GM18909 (cell line): ENCODE measurements around the gene PNMA6A.
A peak's percentile ranks its signal among the peaks of the same experiment; 100 is the strongest.
"Not testable (repeated sequence)": the region's sequence is repeated elsewhere in the genome, so short reads cannot be mapped to it uniquely, and the experiment has no call there.

Source experiments
- ATAC-seq: cut with Tn5 transposase; IDR thresholded peaks from one replicate; pipeline ENCODE4 v1.9.1; 2021; ENCODE audit warnings: mild to moderate bottlenecking; ENCODE audit not compliant: unreplicated experiment, poor library complexity

PNMA6A gene

DNA sequence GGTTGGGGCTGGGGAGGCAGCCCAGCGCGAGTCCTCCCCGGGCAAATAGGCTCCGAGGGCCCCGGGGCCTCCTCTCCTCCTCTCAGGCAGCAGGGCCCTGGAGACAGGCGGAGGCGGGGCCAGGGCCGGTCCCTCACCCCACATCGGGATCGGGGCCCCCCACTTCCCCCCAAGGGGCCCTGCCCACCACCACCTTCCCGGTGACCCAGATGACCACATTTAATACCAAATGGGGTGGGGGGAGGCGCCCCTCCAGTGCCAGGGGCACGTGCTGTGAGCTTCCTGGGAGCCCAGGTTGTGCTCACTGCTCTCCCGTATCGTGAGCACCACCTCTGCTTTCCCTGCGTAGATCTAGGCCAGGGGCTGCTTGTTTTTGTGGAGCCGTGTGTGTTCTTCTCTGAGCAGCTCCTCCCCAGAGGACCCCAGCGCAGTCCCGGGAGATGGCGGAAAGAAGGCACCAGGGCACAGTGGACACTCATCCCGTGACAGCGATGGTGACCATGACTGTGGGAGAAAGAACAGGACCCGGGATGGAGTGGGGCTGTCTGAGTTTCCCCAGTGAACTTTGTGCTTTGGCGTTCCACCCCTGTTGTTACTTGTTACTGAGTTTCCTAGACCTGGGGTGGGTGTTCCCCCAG is 2.1 kb downstream of the PNMA6A start:
- no peak for ATAC-seq

DNA sequence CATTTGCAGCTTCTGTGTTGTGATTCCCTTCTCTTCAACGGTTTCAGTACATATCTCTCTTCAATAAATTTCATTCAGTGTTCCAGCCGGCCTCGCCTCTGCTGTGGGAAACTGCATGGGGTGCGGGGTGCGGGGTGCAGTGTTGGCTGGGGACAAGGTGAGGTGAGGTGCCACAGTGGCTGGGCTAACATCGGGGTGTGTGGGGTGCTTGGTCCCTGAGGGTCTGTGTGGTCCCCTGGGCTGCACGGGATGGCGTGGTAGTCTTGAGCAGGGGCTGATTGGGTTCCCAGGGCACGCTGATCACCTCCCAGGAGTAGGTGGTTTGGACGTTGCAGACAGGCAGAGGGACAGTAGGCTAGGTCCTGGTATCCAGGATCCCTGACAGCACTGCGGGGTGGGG is 2.7 kb downstream of the PNMA6A start:
- no peak for ATAC-seq

GRCh38 chrX:153075366-153075765 is 3.1 kb downstream of the PNMA6A start:
- no peak for ATAC-seq

DNA sequence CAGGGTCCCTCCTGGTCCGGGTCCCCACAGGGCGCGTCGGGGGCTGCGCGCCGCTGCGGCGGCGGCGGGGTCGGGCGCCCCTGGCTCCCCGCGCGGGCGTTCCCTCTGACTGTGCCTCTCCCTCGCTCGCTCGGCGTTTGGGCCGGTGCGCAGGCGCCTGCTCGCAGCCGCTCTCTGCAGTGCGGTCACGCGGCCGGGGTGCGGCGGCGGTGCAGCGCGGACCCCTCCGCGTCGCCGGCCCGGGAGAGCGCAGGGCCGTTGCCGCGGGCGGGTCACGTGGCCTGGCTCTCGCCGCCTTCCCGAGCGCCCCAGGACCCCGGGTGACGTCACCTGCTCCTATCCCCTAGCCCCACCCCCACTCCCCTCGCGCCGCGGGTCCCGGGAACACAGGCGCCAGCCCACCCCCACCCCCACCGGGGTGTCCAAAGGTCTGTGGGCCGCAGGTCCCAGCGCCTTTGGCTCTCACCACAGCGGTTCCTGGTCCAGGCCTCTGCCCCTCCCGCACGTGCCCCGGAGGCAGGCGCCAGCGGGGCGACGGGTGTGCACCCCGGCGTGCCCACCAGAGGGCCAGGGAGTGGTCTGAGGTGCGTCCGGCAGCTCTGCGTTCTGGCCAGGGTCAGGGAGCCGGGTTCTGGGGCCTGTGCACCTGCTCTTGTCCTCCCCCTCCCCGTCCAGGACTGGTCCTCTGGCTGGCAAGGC is 5.3 kb downstream of the PNMA6A start:
- peak; percentile 59 for ATAC-seq

DNA sequence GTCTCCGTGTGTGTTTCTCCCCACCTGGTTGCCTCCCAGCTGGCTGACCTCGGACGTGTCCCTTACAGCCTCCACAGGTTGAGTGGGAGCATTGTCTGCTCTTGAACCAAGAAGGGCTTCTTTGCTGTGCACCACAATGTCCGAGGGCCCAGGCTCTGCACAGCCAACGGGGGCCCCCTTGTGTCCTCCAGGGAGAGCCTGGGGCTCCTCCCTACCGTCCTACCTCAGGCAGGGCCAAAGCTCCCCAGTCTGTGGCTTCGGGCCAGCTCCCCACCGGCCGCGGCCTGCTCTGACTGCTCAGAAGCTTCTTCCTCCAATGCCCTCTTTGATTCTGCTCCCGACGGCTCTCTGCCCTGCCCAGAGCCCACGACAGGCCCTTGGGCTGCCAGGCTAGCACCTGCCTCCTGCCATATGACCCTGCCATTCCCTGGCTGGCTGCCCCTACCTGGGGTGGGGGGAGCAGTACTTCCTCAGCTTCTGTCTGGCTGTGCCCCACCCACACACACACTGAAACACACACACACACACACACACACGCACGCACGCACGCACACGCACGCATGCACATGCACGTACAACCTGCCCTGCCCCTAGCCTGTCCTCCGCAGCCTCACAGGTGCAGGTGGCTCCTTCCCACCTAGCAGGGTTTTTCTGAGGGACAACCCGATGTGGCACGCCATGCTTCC is 11.1 kb downstream of the PNMA6A start:
- not testable (repeated sequence) for ATAC-seq

DNA sequence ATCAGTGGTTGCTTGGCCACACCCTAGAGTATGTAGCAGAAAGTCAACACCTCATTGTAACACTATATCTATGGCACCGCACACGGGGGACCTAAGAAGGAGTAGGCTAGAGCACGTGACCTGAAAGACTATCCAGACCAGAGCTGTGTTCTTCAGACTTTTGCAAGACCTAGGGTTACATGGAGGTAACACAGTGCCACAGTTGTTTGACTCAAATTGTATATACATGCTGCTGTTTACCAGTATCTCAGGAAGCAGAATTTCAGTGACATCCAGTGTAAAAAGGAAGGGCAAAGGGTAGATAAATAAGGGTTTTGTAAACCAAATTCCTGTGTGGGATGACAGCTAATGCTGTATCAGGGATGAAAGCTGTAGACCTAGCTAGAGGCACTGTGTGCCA is 30.2 kb downstream of the PNMA6A start:
- ATAC-seq: no peak

- not testable (repeated sequence) for ATAC-seq
Measured at GRCh38 chrX:153104959-153105358, 32.7 kb downstream of the PNMA6A start.

DNA sequence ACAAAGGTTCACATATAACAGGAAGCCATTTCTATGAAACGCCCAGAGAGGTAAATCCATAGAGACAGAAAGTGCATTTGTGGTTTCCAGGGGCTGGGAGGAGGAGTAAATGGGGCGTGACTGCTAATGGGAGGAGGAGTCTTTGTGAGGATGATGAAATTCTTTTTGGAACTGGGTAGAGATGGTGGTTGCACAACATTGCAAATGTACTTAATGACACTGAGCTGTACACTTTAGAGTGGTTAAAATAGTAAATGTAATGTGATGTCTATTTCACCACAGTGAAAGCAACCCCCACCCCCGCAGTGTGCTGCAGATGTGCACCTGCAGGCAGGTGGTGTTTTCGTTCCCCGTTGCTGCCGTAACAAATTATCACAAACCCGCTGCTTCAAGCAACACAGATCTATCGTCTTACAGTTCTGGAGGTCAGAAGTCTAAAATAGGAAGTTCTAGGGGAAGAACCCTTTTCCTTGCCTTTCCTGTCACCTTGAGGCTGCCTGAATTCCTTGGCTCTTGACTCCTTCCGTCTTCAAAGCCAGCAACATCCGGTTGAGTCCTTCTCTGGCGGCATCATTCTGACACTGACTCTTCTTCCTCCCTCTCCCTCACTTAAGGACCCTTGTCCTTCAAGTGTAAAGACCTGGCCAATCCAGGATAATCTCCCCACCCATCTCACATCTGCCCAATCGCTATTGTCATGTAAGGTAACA is 34.0 kb downstream of the PNMA6A start:
- ATAC-seq: not testable (repeated sequence)

- ATAC-seq: not testable (repeated sequence)
Measured at GRCh38 chrX:153110735-153111134, 38.5 kb downstream of the PNMA6A start.

DNA sequence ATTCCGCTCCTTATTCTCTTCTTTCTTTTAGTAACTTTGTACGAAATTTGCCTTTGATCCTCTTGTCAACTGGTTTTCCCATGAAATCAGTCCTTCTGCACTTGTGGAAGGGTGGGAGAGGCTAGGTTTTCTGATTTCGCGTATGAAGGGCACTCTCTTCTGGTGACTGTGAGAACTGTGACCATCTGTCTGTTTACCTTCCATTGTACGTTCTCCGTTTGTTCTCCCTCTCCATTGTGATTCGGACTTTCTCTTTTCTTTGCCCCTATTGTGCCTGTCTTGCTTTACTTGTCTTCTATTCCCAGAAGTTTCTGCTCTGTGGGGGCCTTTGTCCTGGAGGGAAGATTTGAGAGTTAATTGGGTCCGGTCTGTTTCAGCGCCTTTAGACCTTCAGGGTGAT is 41.6 kb downstream of the PNMA6A start:
- ATAC-seq: not testable (repeated sequence)

- ATAC-seq: not testable (repeated sequence)
Measured at GRCh38 chrX:153117754-153118153, 45.5 kb downstream of the PNMA6A start.

GRCh38 chrX:153120230-153120629 is 48.0 kb downstream of the PNMA6A start:
- ATAC-seq: not testable (repeated sequence)

- not testable (repeated sequence) for ATAC-seq
Measured at GRCh38 chrX:153123468-153123867, 51.2 kb downstream of the PNMA6A start.
